Heart left ventricle (tissue), 16 donors: ENCODE results near the gene ARHGEF3. TPM values are rescaled to one million over a fixed set of nuclear protein-coding genes. Genes with fewer than 3 reads are reported as not detected.

ENCODE experiments used
- ATAC-seq, 4 donors: fragments of 200-7000 bp; cut with Tn5 transposase; one replicate each; pipeline ENCODE4 v1.9.1; 2020 to 2022; ENCODE audit warnings: moderate library complexity in 4 of 4, mild to moderate bottlenecking in 3 of 4, moderate number of reproducible peaks in 1 of 4
- DNase-seq, 5 donors: peaks; one replicate each; pipeline ENCODE4 v3.0.0-alpha.2; 2020
- H3K27ac ChIP-seq, 12 donors: fragments of 200-600 bp; sonication (generic) in 4 of 12; one replicate each; pipeline versions ENCODE4 v1.5.0 to v1.8.0; 2016 to 2022; ENCODE audit warnings: mild to moderate bottlenecking in 2 of 12
- H3K27me3 ChIP-seq, 9 donors: fragments of 200-600 bp; sonication (generic) in 2 of 9; one replicate each; pipeline versions ENCODE4 v1.5.1 to v1.8.0; 2016 to 2022; ENCODE audit warnings: mild to moderate bottlenecking in 3 of 9
- H3K36me3 ChIP-seq, 9 donors: fragments of 200-600 bp; sonication (generic) in 2 of 9; one replicate each; pipeline versions ENCODE4 v1.5.0 to v1.8.0; 2018 to 2022; ENCODE audit warnings: mild to moderate bottlenecking in 2 of 9
- H3K4me1 ChIP-seq, 12 donors: fragments of 200-600 bp; sonication (generic) in 4 of 12; one replicate each; pipeline versions ENCODE4 v1.5.0 to v1.8.0; 2016 to 2022; ENCODE audit warnings: mild to moderate bottlenecking in 3 of 12
- H3K4me3 ChIP-seq, 12 donors: fragments of 200-600 bp; sonication (generic) in 4 of 12; one replicate each; pipeline versions ENCODE4 v1.5.0 to v1.8.0; 2017 to 2022; ENCODE audit warnings: mild to moderate bottlenecking in 9 of 12, moderate library complexity in 4 of 12
- H3K9me3 ChIP-seq, 12 donors: fragments of 200-600 bp; sonication (generic) in 4 of 12; one replicate each; pipeline versions ENCODE4 v1.5.0 to v1.8.0; 2016 to 2022; ENCODE audit warnings: mild to moderate bottlenecking in 1 of 12
- POLR2A ChIP-seq, 2 donors: fragments of 450-650 bp; IDR thresholded peaks; one replicate each; pipeline ENCODE4 v1.6.1; 2017; ENCODE audit warnings: antibody characterized with exemption in 2 of 2, mild to moderate bottlenecking in 2 of 2, moderate library complexity in 2 of 2
- WGBS, 4 donors: extraction: QIAGEN DNeasy Blood & Tissue Kit in 2 of 4; methylation state at CpG; one replicate each; pipeline versions ENCODE4 v1.1.5 to v1.1.7; 2013 to 2018; 5-methylcytosine and 5-hydroxymethylcytosine counted together
- intact Hi-C, 10 donors: fragments of 100-400 bp; cut with DNase I; formaldehyde crosslinking; loops; one replicate each; pipeline versions ENCODE4 v1.11.1 to v1.14.2; 2022
- polyA plus RNA-seq, 2 donors: library from polyadenylated mRNA; stranded (reverse); fragments of 200-250 nt; gene quantifications; one replicate each; pipeline ENCODE4 v1.2.3, GENCODE V29; 2013
- total RNA-seq, 9 donors: library from RNA; depleted of rRNA in 2 of 9; stranded (reverse); fragments of >200 nt in 2 of 9; fragmentation: NEBNext Ultra II Directional in 3 of 9; extraction: Animal tissue kit (Norgen Biotek cat#: 25700) in 3 of 9; gene quantifications; one replicate each; pipeline versions ENCODE4 v1.1.0 to v1.2.4, GENCODE V29; 2016 to 2023
- TF ChIP-seq, protein P1 (sequence below), 12 donors: fragments of 200-600 bp; sonication (generic) in 4 of 12; IDR thresholded peaks; one replicate each; pipeline versions ENCODE4 v1.5.0 to v1.8.0; 2018 to 2022; ENCODE audit warnings: antibody characterized with exemption in 12 of 12, mild to moderate bottlenecking in 5 of 12
- donor health status: ischemic (EF 13 %, LVEDD 7.1; RV severe dilation, severe dysfunction).
- donor health status: healthy with polysubstance abuse.
- donor health status: DM: no; HTN: yes; CAD: no.
- donor health status: DM: no; HTN: no; CAD: no.
- donor health status: ischemic (EF 25% LVEDD 6.9; RV normal size, moderate dysfunction).
- donor health status: ischemic (EF 25% LVEDD 5.7; RV mildly dilated, moderate dysfunction).
- donor health status: healthy.
- donor health status: DM: yes; HTN: yes; CAD: no.
- donor health status: ischemic (EF 35%, LVEDD 5.7; RV mildly dilated, moderate dysfunction).
- donor health status: nonischemic (EF 11% LVEDD 7.7; RV severe dilation, severe dysfunction).
- donor health status: DM: yes; HTN: yes; CAD: no.
- donor health status: PGD.
- donor health status: ischemic (EF 29% LVEDD 5.4; RV normal size, mild dysfunction).
- donor health status: nonischemic (EF 23%, LVEDD 6.1; RV moderate dilation, normal function).

ARHGEF3 gene
- total and polyA plus RNA-seq, 11 donors, result 6.5 to 36.8 (median 16.8) TPM

DNA sequence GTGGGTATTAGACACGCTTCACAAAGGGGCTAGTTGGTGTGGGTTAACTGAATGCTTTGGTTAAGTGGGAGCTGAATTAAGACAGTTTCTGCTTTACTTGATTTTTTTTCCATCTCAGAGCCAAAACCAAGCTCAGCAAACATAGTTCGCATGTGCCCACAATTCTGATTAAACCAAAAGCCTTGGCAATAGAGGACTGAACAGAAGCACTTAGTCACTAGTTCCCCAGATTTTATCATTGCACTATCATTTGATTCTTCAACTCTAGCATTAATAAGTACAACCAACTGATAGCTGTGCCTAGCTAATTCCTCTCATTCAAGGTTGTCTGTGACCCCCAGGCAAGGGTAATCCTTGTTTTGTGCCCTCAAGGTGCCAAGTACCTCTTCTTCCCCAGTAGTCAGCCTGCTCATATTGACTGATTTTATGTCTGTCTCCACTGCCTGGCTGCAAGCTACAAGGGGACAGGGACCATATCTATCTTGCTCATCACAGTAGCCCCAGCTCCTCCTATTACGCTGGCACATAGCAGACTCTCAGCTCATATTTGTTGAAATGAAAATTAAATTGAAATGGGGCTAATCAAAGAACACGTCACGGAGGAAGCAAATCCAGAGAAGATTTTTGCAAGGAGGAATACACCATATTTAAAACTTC, 9.9 kb upstream of the ARHGEF3 start:
- Histone ChIP-seq H3K4me3 (no peak overlapping the region), H3K27me3 (no peaks in the 10 kb centered on the region), H3K36me3 (no peaks in the 10 kb centered on the region), H3K4me1 (peaks cover 0 to 25% (median 4%) of the 10 kb centered on the region in 12 donors), H3K9me3 (no peaks in the 10 kb centered on the region), H3K27ac (no peak overlapping the region)
- no peak for ATAC-seq
- no peak for DNase-seq
- intact Hi-C loops, result no loop called here
- TF ChIP-seq, protein P1, sequence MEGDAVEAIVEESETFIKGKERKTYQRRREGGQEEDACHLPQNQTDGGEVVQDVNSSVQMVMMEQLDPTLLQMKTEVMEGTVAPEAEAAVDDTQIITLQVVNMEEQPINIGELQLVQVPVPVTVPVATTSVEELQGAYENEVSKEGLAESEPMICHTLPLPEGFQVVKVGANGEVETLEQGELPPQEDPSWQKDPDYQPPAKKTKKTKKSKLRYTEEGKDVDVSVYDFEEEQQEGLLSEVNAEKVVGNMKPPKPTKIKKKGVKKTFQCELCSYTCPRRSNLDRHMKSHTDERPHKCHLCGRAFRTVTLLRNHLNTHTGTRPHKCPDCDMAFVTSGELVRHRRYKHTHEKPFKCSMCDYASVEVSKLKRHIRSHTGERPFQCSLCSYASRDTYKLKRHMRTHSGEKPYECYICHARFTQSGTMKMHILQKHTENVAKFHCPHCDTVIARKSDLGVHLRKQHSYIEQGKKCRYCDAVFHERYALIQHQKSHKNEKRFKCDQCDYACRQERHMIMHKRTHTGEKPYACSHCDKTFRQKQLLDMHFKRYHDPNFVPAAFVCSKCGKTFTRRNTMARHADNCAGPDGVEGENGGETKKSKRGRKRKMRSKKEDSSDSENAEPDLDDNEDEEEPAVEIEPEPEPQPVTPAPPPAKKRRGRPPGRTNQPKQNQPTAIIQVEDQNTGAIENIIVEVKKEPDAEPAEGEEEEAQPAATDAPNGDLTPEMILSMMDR (IDR thresholded peaks at IDR 0.05), result no peak
- no peak for TF ChIP-seq POLR2A (IDR thresholded peaks at IDR 0.05)
- 93 to 97% (median 95%) methylated on average over 5 of the region's 5 CpGs for WGBS, 4 donors

DNA sequence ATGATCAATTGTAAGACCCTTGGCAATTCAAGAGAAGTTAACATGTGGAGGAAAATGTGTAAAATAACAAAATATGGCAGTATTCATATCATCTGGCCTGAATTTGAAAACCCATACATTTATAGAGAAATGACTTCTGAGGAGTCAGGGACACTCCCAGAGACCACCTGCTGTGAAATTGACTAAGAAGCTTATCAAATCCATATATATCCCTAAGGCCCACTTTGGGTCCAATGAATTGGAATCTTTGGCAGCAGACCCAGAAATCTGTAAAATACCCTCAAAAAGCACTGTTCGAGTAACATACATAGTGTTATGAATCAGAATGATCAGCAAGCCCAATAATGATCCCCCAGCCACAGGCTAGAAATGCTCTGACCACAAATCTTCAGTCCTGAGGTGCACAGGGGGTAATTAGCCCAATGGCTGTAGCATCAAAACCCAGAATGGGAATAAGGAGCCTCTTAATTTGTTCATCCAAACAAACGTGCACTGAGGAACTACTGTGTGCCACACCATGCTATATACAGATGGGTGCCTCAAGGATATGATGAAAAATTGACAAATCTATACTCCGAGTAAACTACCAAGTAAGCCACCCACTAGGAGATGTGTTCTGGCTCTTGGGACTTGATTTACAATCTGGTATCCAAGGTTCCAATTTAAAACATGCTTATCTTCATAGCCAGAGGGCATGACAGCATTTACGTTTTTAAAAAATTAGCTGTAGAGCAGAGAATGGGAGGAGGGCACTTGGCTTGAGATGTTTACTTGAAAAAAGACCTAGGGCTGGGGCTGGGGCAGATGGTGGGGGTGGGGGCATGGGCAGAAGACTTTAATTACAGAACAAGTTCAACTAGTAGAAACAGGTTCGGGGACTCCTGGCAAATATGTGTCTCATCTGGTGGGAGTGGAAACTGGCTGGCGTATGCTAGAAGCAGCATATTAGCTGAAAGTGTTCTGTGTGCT, 9.1 kb upstream of the ARHGEF3 start:
- Histone ChIP-seq H3K36me3 (no peaks in the 10 kb centered on the region), H3K27ac (no peak overlapping the region), H3K4me3 (no peak overlapping the region), H3K27me3 (no peaks in the 10 kb centered on the region), H3K9me3 (no peaks in the 10 kb centered on the region), H3K4me1 (peaks cover 0 to 25% (median 4%) of the 10 kb centered on the region in 12 donors)
- 77 to 80% (median 79%) methylated on average over 6 of the region's 6 CpGs for WGBS, 4 donors
- intact Hi-C loops, result no loop called here
- DNase-seq (no peak), ATAC-seq (no peak)
- TF ChIP-seq, protein P1 (IDR thresholded peaks at IDR 0.05), result no peak
- no peak for TF ChIP-seq POLR2A (IDR thresholded peaks at IDR 0.05)

DNA sequence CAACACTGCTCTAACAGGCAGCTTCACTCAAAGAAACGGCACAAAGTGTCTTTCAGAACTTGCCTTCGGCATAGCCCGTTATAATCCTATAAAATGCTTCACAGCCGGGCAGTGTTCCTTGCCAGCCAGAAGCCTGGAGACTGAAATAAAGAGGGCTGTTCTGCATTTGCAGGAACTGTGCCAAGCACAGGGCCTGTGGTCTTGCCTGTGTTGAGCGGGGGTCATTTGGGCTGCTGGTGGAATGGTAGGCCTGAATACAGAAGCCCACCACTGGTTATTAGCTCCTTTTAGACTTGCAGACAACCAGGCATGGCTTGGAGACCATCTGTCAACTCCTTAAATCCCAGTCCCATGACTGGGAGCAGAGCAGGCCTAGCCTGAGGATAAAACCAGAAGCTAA, 4.7 kb upstream of the ARHGEF3 start:
- ATAC-seq, result no peak
- H3K4me3 ChIP-seq, result no peak overlapping the region
- peaks cover 0 to 10% (median 0%) of the 10 kb centered on the region in 12 donors for H3K4me1 ChIP-seq
- H3K9me3 ChIP-seq, result no peaks in the 10 kb centered on the region
- H3K27ac ChIP-seq, result peak overlapping the region in 1 of 12 donors; percentile 51
- intact Hi-C loops, result loop anchor here in 1 of 10 donors (10.0 kb wide), 1 partner anchor 108 kb away; no protein-coding TSS in a partner anchor
- no peaks in the 10 kb centered on the region for H3K27me3 ChIP-seq
- 60 to 71% (median 69%) methylated on average over 1 to 5 of the region's 5 CpGs for WGBS, 4 donors
- TF ChIP-seq, protein P1 (IDR thresholded peaks at IDR 0.05), result no peak
- no peak for TF ChIP-seq POLR2A (IDR thresholded peaks at IDR 0.05)
- no peaks in the 10 kb centered on the region for H3K36me3 ChIP-seq
- no peak for DNase-seq

DNA sequence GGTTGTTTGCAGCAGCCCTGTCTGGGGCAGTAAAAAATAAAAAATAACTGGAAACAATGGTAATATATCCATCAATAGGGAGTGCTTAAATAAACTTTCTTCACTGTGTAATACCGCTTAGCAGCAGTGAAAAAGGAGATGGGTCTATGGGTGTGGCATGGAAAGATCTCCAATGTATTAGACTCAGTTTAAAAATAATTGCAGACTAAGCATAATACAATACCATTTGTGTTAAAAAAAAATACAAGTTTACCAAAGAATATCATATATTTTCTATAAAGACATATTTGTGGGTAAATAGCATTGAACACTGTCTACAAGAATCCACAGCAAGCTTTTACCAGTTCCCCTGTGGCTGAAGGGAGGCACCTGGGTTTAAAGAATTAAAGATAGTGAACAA, 1.0 kb upstream of the ARHGEF3 start:
- DNase-seq (no peak), ATAC-seq (no peak)
- Histone ChIP-seq H3K4me3 (peak overlapping the region in 1 of 12 donors; percentile 88), H3K36me3 (no peaks in the 10 kb centered on the region), H3K27ac (no peak overlapping the region), H3K4me1 (peaks cover 3 to 42% (median 23%) of the 10 kb centered on the region in 12 donors), H3K27me3 (no peaks in the 10 kb centered on the region), H3K9me3 (no peaks in the 10 kb centered on the region)
- TF ChIP-seq, protein P1 (IDR thresholded peaks at IDR 0.05), result no peak
- TF ChIP-seq POLR2A (IDR thresholded peaks at IDR 0.05), result no peak
- intact Hi-C loops, result loop anchor here in 9 of 10 donors (5.0 to 10.0 kb wide), 9 partner anchors 50 to 185 kb away; no protein-coding TSS in a partner anchor
- 91 to 99% (median 93%) methylated on average over 1 of the region's 1 CpG for WGBS, 4 donors
